Caco-2 (cell line): ENCODE results near the gene SMCO4. TPM values are rescaled to one million over a fixed set of nuclear protein-coding genes. Genes with fewer than 3 reads are reported as not detected.

ENCODE experiments used
- Bru-seq: library from RNA; stranded (reverse); fragments of 400-500 nt; gene quantifications from one replicate; lab custom pipeline; 2021; lab: Mats Ljungman, UMichigan
- BruChase-seq, 2 experiments: library from RNA; stranded (reverse); fragments of 400-500 nt; gene quantifications; one replicate each; lab custom pipeline; 2021; lab: Mats Ljungman, UMichigan
- BruUV-seq: library from RNA; stranded (reverse); fragments of 400-500 nt; replicated peaks from 2 replicates; lab custom pipeline; 2021; lab: Mats Ljungman, UMichigan
- CTCF ChIA-PET: fragments of 300-600 bp; sonication (Branson Sonifier 250); formaldehyde crosslinking; loops from one replicate; lab custom pipeline; 2022; ENCODE audit warnings: antibody characterized with exemption; lab: Charles Lee
- POLR2A ChIA-PET: fragments of 300-600 bp; sonication (Branson Sonifier 250); formaldehyde crosslinking; loops from one replicate; lab custom pipeline; 2022; ENCODE audit warnings: antibody characterized with exemption; lab: Charles Lee
- DNase-seq, 2 experiments: peaks; one replicate each; pipeline versions ENCODE4 v3.0.0 to v3.0.0-alpha.2; 2020 to 2022
- H3K27me3 ChIP-seq: replicated peaks from 2 replicates; pipeline ENCODE4 v1.6.0; 2011; ENCODE audit warnings: low read length; ENCODE audit not compliant: control insufficient read depth, insufficient read depth
- H3K36me3 ChIP-seq: 2 replicates; pipeline ENCODE4 v1.5.1; 2011; ENCODE audit warnings: low read length; ENCODE audit not compliant: control insufficient read depth, insufficient read depth
- H3K4me1 ChIP-seq: fragments of 250-450 bp; sonication (Bioruptor Pico); 2 replicates; pipeline ENCODE4 v1.5.1; 2020; ENCODE audit warnings: mild to moderate bottlenecking
- H3K4me3 ChIP-seq: 2 replicates; pipeline ENCODE4 v1.5.1; 2011; ENCODE audit warnings: low read depth, mild to moderate bottlenecking, control low read depth, low read length
- H3K9me3 ChIP-seq: fragments of 250-450 bp; sonication (Bioruptor Pico); 2 replicates; pipeline ENCODE4 v1.5.1; 2020; ENCODE audit warnings: mild to moderate bottlenecking, moderate library complexity
- H3K27ac Mint-ChIP-seq: one replicate; pipeline ENCODE4 v1.8.0; 2022; ENCODE audit warnings: mixed read lengths; ENCODE audit not compliant: unreplicated experiment
- H3K27me3 Mint-ChIP-seq: one replicate; pipeline ENCODE4 v1.8.0; 2022; ENCODE audit warnings: mixed read lengths; ENCODE audit not compliant: insufficient read depth, unreplicated experiment
- H3K36me3 Mint-ChIP-seq: one replicate; pipeline ENCODE4 v1.8.0; 2022; ENCODE audit warnings: mild to moderate bottlenecking, mixed read lengths; ENCODE audit not compliant: insufficient read depth, unreplicated experiment
- H3K4me1 Mint-ChIP-seq: one replicate; pipeline ENCODE4 v1.8.0; 2022; ENCODE audit warnings: low read depth, mixed read lengths; ENCODE audit not compliant: unreplicated experiment
- H3K4me3 Mint-ChIP-seq: one replicate; pipeline ENCODE4 v1.8.0; 2022; ENCODE audit warnings: mild to moderate bottlenecking, moderate library complexity, mixed read lengths; ENCODE audit not compliant: unreplicated experiment
- H3K9me3 Mint-ChIP-seq: one replicate; pipeline ENCODE4 v1.8.0; 2022; ENCODE audit warnings: mixed read lengths; ENCODE audit not compliant: unreplicated experiment
- intact Hi-C: fragments of 100-400 bp; cut with micrococcal nuclease; formaldehyde crosslinking; loops from one replicate; pipeline ENCODE4 v1.10.0; 2022; ENCODE audit not compliant: unreplicated experiment
- long read RNA-seq: library from polyadenylated mRNA; stranded (forward); transcript quantifications from one replicate; pipeline ENCODE4 v2.0.0, GENCODE V29; 2022
- total RNA-seq: library from RNA; stranded (reverse); gene quantifications from 2 replicates; pipeline ENCODE4 v1.2.3, GENCODE V29; 2022
- TF ChIP-seq, protein P1 (sequence below), 2 experiments: fragments of 200-600 bp in 1 of 2; IDR thresholded peaks; 1 replicate in 1 of 2; 2 replicates in 1 of 2; pipeline versions ENCODE4 v1.5.1 to v1.8.0; 2011 to 2022; ENCODE audit warnings: antibody characterized with exemption in 1 of 2, control low read depth in 1 of 2, inconsistent platforms in 1 of 2, low read depth in 1 of 2, low read length in 1 of 2, mild to moderate bottlenecking in 1 of 2, moderate library complexity in 1 of 2; ENCODE audit not compliant: insufficient read depth in 1 of 2, severe bottlenecking in 1 of 2, unreplicated experiment in 1 of 2

The SMCO4 gene, protein sequence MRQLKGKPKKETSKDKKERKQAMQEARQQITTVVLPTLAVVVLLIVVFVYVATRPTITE
- total RNA-seq (45.6 and 46.3 TPM in 2 replicates), Bru-seq, nascent RNA (percentile 78 among the genes with signal in this experiment), BruChase-seq, experiment 1, labeled RNA remaining after a 2-hour chase (percentile 73 among the genes with signal in this experiment), BruChase-seq, experiment 2, labeled RNA remaining after a 6-hour chase (percentile 60 among the genes with signal in this experiment)
- long read RNA-seq, transcript SMCO4-201 (3 exons, 1,104 nt): major isoform, 27 of 33 reads
- long read RNA-seq, partial matches to known transcripts: 0 of 33 reads
- long read RNA-seq, other reads (novel, unspliced or antisense): 5 of 33 reads

DNA sequence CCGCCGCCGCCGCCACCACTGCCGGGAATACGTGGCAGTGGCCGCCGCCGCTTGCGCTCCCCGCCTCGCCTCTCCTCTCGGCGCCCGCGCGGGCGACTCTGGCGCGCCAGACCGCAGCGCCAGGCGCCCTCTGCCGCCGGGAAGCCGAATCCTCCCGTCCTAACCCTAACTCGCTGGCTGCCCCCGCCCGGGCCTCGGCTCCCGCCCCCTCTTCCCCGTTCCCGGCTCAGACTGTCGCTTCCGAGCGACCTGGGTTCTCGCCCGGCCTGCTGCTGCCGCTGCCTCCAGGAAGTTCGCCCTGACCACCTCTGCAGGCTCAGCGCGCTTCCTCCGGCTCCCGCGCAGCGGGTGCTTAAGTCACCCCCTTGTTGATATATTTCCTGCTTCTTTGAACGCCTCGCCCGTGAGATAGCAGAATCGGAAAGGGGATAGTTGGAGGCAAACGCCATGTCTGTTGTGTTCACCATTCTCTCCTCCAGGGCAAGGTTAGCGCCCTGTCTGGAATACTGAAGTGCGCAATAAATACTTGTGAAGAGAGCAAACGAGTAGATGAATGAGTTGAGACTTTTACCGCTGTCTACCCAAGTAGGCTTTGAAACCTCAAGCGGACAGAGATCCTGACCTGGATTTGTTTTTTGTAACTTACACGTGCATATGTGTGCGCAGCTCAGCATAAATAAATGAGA is at the start of gene SMCO4:
Gene SMCO4 (minus strand): TSS at position 100 of the 686 bp plus-strand sequence. CDS start 64,202 bp downstream, outside the sequence.
- peak within 1 kb of the TSS; percentile 89 for H3K4me3 Mint-ChIP-seq
- intact Hi-C loops: loop anchor here (1.0 to 10.0 kb wide), 7 partner anchors 105 to 409 kb away; partner anchors contain the start of gene DEUP1
- peaks cover 13% of the 10 kb centered on the region for H3K4me1 Mint-ChIP-seq
- ChIA-PET CTCF (interaction anchor here (0.5 kb wide), 1 partner anchor 19 kb away, joined by 3 read pairs; no protein-coding TSS in a partner anchor), POLR2A (no interaction called here)
- H3K36me3 Mint-ChIP-seq: peaks cover 6% of the 10 kb centered on the region
- TF ChIP-seq, protein P1, sequence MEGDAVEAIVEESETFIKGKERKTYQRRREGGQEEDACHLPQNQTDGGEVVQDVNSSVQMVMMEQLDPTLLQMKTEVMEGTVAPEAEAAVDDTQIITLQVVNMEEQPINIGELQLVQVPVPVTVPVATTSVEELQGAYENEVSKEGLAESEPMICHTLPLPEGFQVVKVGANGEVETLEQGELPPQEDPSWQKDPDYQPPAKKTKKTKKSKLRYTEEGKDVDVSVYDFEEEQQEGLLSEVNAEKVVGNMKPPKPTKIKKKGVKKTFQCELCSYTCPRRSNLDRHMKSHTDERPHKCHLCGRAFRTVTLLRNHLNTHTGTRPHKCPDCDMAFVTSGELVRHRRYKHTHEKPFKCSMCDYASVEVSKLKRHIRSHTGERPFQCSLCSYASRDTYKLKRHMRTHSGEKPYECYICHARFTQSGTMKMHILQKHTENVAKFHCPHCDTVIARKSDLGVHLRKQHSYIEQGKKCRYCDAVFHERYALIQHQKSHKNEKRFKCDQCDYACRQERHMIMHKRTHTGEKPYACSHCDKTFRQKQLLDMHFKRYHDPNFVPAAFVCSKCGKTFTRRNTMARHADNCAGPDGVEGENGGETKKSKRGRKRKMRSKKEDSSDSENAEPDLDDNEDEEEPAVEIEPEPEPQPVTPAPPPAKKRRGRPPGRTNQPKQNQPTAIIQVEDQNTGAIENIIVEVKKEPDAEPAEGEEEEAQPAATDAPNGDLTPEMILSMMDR (IDR thresholded peaks at IDR 0.05; ENCODE audit: insufficient read depth in 1 of 2, low read depth in 1 of 2, low read length in 1 of 2, severe bottlenecking in 1 of 2, unreplicated experiment in 1 of 2): peak; percentile 92 to 94
- peak; percentile 92 to 97 for DNase-seq
- H3K4me3 ChIP-seq: peak within 1 kb of the TSS; percentile 84
- no peaks in the 10 kb centered on the region for H3K27me3 ChIP-seq
- H3K4me1 ChIP-seq: peaks cover 9% of the 10 kb centered on the region
- no peaks in the 10 kb centered on the region for H3K36me3 ChIP-seq
- no peaks in the 10 kb centered on the region for H3K9me3 Mint-ChIP-seq
- no peaks in the 10 kb centered on the region for H3K9me3 ChIP-seq
- peaks cover 5% of the 10 kb centered on the region for H3K27me3 Mint-ChIP-seq
- peak within 1 kb of the TSS; percentile 63 for H3K27ac Mint-ChIP-seq
- BruUV-seq: no TSS peak

DNA sequence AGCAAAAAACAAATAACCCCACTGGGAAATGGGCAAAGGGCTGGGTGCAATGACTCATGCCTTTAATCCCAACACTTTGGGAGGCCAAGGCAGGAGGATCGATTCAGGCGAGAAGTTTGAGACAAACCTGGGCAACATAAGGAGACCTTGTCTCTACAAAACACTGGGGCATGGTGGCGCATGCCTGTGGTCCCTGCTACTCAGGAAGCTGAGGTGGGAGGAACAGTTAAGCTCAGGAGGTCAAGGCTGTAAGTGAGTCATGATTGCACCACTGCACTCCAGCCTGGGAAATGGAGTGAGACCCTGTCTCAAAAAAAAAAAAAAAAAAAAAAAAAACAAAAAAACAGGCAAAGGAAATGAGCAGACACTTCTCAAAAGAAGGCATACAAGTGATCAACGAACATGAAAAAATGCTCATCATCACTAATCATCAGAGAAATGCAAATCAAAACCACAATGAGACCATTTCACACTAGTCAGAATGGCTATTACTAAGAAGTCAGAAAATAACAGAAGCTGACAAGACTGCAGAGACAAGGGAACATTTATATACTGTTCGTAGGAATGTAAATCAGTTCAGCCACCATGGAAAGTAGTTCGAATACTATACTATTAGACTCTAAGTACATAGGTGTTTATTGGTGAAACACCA is 48.2 kb upstream of the SMCO4 start:
- ChIA-PET POLR2A (no interaction called here), CTCF (no interaction called here)
- DNase-seq: no peak
- H3K27me3 ChIP-seq: no peaks in the 10 kb centered on the region; the same call in 1 of the 2 replicates
- Mint-ChIP-seq H3K27me3 (no peaks in the 10 kb centered on the region), H3K4me3 (no peak overlapping the region), H3K9me3 (no peaks in the 10 kb centered on the region), H3K4me1 (peaks cover 7% of the 10 kb centered on the region), H3K27ac (no peak overlapping the region), H3K36me3 (no peaks in the 10 kb centered on the region)
- intact Hi-C loops: no loop called here
- no peak overlapping the region for H3K4me3 ChIP-seq
- TF ChIP-seq, protein P1 (IDR thresholded peaks at IDR 0.05; ENCODE audit: insufficient read depth in 1 of 2, low read depth in 1 of 2, low read length in 1 of 2, severe bottlenecking in 1 of 2, unreplicated experiment in 1 of 2): no peak
- H3K36me3 ChIP-seq: no peaks in the 10 kb centered on the region
- H3K4me1 ChIP-seq: peaks cover 3% of the 10 kb centered on the region; the same call in 1 of the 2 replicates
- H3K9me3 ChIP-seq: no peaks in the 10 kb centered on the region
- no TSS peak for BruUV-seq

DNA sequence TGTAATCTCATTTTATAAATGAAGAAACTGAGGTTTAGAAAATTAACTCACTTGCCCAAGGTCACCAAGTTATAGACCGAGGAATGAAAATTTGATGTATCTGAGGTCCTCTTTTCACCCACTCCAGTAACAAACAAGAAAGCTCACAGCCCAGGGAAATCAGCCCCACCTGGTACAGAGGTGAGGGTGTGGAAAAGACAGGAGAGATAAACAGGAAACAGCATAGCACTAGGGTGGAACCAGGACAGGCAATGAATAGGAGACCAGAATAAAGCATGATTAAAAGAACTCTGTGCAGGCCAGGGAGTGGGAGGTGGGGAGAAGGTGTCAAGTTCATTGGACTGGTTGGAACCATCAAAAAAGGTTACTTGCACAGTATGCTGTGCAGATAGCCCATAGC is 46.2 kb upstream of the SMCO4 start:
- no peak for DNase-seq
- peaks cover 1% of the 10 kb centered on the region; the same call in 1 of the 2 replicates for H3K27me3 ChIP-seq
- H3K36me3 ChIP-seq: no peaks in the 10 kb centered on the region
- Mint-ChIP-seq H3K4me3 (no peak overlapping the region), H3K4me1 (peaks cover 7% of the 10 kb centered on the region), H3K9me3 (no peaks in the 10 kb centered on the region), H3K36me3 (no peaks in the 10 kb centered on the region), H3K27ac (no peak overlapping the region), H3K27me3 (no peaks in the 10 kb centered on the region)
- ChIA-PET POLR2A (no interaction called here), CTCF (no interaction called here)
- intact Hi-C loops: no loop called here
- H3K4me1 ChIP-seq: peaks cover 3% of the 10 kb centered on the region; the same call in 1 of the 2 replicates
- BruUV-seq: no TSS peak
- no peak overlapping the region for H3K4me3 ChIP-seq
- H3K9me3 ChIP-seq: no peaks in the 10 kb centered on the region
- TF ChIP-seq, protein P1 (IDR thresholded peaks at IDR 0.05; ENCODE audit: insufficient read depth in 1 of 2, low read depth in 1 of 2, low read length in 1 of 2, severe bottlenecking in 1 of 2, unreplicated experiment in 1 of 2): no peak
